Putamen (tissue), 1 donor: ENCODE data around the gene FARS2.
A peak's percentile ranks its signal among the peaks of the same experiment; 100 is the strongest.

Experiments
- DNase-seq: peaks from one replicate; pipeline ENCODE4 v3.0.0-alpha.2; 2016; ENCODE audit warnings: low spot score

Gene FARS2

GRCh38 chr6:5249451-5250122 is 11.7 kb upstream of the FARS2 start:
- no peak for DNase-seq

DNA sequence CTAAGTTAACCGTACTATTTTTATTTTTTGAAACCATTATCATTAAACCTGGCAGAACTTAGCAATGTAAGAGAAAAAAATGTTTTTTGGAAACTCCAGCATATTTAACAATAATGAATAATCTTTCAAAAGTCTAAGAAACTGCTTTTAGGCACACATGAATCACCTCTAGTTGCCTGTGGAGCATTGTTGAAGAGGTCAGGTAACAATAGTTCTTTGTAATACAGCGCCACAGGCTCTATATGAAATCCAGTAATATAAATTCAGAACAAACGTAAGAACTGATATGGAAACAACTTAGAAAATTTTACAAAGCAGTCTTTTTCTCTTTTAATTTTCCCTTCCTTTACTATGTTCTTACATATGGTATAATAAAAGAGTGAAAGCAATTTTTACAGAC is 10.9 kb upstream of the FARS2 start:
- no peak for DNase-seq

GRCh38 chr6:5250911-5251310 is 10.4 kb upstream of the FARS2 start:
- DNase-seq: no peak

GRCh38 chr6:5256952-5257351 is 4.4 kb upstream of the FARS2 start:
- no peak for DNase-seq

GRCh38 chr6:5257400-5257799 is 3.9 kb upstream of the FARS2 start:
- DNase-seq: no peak

GRCh38 chr6:5259428-5259827 is 1.9 kb upstream of the FARS2 start:
- DNase-seq: no peak

DNA sequence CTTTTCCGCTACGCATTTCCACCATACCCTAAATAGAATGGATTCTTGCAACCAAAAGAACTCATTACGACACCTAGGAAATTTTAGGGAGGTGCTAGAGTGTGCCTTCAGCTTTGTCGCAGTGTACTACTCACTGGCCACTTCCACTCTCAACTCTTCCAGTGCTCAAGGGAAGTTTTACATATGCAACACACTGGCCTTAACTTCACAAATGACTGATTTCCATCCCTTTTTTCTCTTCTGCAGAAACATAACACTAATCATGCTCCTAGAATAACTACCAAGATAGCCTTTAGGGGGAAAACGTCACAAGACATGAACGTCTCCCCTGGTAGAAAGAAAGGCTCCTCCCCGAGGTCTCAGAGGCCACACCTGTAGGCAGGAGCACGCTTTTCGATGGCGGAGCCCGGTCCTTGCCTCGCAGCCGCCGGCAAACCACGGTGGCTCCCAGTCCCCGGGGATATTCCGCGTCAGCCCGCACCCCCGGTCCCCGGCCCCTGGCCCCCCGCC is 1.1 kb upstream of the FARS2 start:
- peak; percentile 58 for DNase-seq

DNA sequence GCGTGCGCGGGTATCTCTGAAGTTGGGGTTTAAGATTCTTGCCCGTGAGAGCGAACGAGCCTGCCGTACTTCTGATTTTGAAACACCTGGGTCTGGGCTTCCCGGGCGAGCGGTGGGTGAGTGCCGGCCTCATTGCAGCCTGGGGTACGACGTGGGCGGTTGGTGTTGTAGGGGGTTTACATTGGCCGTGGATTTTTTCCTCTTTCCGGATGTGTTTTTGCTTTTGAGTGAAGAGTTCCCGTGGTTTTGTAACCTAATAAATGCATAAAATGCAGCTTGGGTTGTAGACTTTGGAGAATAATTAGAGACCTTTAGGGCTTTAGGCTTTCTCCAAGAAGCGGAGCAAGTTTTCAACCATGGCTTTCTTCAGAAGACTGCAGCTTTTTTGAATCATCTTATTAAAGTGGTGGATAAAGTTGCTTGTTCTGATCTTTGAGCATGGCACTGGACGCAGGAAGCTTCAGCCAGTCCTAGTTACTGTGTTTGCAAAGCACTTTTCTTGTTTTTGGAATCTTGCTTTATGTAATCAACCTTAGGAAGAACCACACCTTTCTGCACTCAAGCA is 314 bp downstream of the FARS2 start:
- DNase-seq: no peak

DNA sequence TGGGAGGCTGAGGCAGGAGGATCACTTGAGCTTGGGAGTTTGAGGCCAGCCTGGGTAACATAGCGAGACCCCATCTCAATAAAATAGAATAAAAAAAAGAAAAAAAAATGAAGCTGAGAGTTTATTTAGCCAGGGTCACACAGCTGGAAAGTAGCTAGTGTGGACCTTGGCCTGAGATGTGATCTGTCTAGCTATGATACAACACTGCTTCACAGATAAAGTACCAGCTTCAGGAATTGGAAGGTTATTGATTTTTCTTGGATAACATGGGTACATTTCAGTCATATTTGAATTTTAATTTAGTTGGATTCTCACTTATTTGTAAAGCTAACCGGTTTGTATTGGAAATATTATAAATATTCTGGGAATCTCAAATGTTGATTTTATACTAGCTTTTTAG is 5.1 kb downstream of the FARS2 start:
- no peak for DNase-seq

- no peak for DNase-seq
Measured at GRCh38 chr6:5270093-5270680, 8.9 kb downstream of the FARS2 start.

DNA sequence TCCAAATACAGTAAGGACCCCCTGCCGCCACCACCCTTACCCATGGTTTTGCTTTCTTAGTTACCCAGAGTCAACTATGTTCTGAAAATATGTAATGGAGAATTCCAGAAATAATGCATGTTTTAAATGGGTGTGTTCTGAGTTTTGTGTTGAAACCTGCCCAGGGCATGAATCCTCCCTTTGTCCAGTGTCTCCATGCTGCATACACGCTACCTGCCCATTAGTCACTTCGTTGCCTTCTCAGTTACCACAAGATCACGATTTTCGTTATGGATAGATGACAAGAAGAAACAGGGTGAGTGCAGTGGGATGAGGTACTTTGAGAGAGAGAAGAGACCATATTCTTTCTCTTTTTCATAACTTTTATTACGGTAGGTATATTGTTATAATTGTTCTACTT is 10.6 kb downstream of the FARS2 start:
- no peak for DNase-seq

- no peak for DNase-seq
Measured at GRCh38 chr6:5274231-5274630, 12.9 kb downstream of the FARS2 start.

DNA sequence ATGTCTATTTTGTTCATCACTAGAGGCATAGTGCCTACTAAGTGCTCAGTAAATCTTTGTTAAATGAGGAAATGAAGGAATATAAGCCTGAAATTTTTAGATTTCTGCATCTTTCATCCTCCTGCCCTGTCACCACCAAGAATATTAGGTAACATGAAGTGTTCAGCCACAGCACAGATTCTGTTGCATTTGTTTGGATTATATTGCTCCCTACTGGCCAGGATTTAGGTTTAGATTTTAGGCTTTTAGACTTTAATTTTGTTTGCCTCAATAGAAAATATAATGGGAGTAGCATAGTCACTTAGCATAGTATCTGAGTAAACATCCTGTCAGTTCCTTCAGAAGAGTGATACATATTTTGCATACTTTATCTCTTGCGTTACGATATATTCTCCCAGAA is 14.2 kb downstream of the FARS2 start:
- DNase-seq: no peak

DNA sequence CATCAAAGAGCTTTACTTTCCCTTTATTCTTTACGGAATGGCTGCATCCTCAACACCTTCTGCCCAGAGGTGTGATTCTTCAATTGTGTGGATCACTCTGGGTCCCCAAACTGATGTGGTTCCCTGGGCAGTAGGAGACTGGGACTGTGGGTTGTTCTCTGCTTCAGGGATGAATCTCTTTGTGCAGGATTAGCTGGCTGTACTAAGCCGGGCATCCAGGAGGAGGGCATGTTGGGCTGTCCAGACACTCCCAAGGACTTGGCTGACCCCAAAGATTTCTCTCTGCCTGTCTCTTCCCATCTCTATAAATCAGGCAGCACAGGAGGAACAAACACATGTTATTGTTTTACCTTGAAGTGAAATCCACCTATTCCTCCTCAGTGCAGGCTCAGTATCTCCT is 15.3 kb downstream of the FARS2 start:
- DNase-seq: no peak

DNA sequence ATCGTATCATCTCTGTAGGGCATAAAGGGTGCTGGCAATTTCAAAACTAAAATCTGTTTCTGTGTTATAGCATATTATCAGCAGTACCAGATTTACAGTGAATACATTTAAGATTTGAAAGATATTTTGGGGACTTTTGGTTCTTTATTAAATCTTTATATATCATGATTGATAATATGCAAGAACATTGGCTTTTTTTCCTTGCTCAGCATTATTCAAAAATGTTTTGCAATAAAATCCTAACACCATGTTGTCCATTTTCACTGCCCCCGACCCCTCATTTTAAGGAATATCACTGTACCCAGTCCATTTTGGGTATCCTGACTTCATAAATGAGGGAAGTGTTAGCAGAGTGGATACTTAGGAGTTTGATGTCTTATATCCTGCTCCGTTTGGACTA is 16.3 kb downstream of the FARS2 start:
- no peak for DNase-seq

DNA sequence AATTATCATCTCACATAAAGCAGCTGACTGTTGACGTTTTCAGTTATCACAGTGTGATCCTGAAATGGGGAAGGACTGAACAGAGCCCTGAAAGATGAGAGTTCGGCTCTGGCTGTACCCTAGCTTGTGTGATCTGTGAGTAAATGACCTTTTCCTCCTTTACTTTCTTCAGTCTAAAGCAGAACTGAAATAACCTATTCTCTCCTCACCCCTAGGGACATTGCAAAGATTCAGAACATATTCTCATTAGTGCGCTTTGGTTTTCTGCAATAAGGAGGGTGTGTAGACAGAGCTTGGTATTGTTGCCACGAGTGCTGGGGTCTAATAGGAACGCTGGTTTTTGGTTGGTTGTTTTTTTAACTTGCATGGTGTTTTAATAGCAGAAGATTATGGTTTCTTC is 16.7 kb downstream of the FARS2 start:
- DNase-seq: no peak

DNA sequence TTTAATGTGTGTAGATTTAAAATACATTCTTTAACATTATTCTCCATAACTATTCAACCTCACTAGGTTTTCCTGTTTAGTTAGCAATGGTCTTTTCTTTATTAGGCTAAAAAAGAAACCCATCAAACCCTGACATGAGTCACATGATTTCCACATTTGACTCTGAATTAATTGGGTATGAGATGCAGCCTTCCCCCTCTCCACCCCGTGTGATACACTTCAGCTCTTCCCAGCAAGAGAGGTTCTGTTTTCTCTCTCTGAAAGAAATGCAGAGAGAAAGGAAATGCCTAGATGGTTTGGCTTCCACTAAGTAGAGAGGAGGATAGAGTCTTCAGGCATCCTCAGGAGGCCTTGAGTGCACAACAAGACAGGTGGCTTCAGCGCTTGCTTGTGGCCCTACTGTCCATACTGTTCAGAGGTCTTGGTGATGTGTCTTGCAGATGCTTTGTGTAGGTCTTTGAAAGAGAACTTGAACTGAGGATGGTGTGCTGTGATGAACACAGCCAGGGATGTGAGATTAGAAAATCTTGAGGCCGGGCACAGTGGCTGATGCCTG is 17.3 kb downstream of the FARS2 start:
- no peak for DNase-seq

GRCh38 chr6:5279891-5280338 is 18.6 kb downstream of the FARS2 start:
- no peak for DNase-seq

DNA sequence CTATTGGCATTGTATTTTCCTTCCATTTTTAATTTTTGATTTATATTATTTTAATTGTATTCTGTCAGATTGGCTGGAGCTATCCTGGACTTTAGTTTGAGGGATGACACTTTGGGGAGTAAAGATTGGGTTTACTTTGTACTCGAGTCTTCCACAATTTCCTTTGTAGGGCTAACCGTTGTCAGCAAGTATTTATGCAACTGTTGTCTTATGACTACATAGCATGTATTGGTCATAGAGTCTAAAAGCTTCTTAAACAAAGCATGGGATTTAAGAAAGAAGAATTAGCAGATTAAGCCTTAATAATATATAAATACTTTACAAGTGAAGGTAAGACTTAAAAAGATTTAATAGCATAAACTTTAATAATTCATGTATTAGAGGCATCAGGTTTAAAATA is 19.6 kb downstream of the FARS2 start:
- no peak for DNase-seq

DNA sequence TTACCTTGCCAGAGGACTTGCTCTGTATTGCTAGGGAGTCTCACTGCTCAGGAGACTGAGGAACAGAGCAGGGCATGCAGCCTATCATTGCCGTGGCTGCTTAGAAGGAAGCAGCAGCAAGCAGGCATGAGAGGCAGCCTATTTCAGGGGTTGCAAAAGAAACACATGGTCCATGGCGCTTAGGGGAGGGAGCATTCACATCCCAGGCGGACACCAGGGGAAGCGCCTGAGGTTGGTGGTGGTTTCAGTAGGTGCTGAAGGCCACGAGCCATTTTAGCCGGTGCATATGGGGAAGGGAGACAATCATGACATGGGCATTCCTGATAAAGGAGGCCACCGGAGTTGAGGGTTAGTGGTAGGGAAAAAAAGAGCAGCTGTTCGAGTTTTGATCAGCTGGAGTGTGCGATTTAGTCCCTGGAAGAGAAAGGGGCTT is 20.9 kb downstream of the FARS2 start:
- DNase-seq: no peak

GRCh38 chr6:5285081-5285480 is 23.8 kb downstream of the FARS2 start:
- DNase-seq: no peak

DNA sequence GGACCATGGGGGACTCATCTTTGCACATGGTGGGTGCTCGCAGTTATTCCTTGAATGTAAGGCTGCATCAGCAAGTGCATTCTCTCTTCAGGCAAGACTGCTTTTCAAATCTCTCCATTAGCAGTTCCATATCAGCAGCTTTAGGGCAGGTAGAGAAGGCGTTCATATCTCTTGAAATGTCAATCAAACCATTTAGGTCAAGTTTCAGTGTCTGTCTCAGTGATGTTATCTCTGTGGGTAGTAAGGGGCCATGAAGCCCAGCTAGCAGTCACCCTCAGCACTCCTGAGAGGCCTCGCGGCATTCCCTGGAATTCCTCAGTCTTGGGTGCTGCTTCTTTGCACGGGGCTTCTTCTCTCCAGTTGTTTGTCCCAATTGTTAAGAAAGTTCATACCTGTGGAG is 24.2 kb downstream of the FARS2 start:
- no peak for DNase-seq

DNA sequence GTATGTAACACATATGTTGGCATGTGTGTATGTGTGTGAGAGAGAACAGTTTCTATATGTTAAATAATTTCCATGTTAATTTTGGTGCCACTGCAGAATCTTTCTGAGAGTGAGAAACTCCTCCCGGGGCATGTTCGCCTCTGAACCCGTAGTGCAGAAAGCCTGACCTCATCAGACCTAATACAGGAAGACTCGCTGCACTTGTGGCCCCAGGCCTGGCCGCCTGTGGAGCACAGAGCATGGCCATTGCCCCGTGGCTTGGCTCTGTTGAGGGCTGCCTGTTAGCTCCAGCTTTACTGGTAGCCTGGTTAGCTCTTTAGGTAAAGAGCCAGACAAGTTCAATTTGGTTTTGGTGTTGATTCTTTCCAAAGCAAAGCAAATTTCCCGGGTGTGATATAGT is 25.5 kb downstream of the FARS2 start:
- no peak for DNase-seq
